Measurements from ENCODE around the gene ATP6V1F.
A peak's percentile ranks its signal among the peaks of the same experiment; 100 is the strongest.

ATP6V1F gene

GRCh38 chr7:128845475-128845874, 17.2 kb upstream of the ATP6V1F start:
- no peaks in the 10 kb centered on the region for H3K36me3 ChIP-seq (ENCODE audit: low read depth)
- TF ChIP-seq, protein P1, sequence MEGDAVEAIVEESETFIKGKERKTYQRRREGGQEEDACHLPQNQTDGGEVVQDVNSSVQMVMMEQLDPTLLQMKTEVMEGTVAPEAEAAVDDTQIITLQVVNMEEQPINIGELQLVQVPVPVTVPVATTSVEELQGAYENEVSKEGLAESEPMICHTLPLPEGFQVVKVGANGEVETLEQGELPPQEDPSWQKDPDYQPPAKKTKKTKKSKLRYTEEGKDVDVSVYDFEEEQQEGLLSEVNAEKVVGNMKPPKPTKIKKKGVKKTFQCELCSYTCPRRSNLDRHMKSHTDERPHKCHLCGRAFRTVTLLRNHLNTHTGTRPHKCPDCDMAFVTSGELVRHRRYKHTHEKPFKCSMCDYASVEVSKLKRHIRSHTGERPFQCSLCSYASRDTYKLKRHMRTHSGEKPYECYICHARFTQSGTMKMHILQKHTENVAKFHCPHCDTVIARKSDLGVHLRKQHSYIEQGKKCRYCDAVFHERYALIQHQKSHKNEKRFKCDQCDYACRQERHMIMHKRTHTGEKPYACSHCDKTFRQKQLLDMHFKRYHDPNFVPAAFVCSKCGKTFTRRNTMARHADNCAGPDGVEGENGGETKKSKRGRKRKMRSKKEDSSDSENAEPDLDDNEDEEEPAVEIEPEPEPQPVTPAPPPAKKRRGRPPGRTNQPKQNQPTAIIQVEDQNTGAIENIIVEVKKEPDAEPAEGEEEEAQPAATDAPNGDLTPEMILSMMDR (IDR thresholded peaks at IDR 0.05; ENCODE audit: poor library complexity, severe bottlenecking), result no peak
- no peaks in the 10 kb centered on the region for H3K4me1 ChIP-seq (ENCODE audit: insufficient read depth, poor library complexity, severe bottlenecking)
- no peak for ATAC-seq (ENCODE audit: low read depth)
- no peak for DNase-seq (ENCODE audit: low spot score)
- no peak overlapping the region for H3K27ac ChIP-seq (ENCODE audit: poor library complexity, severe bottlenecking)
- H3K9me3 ChIP-seq (ENCODE audit: severe bottlenecking), result no peaks in the 10 kb centered on the region
- H3K27me3 ChIP-seq (ENCODE audit: insufficient read depth, poor library complexity, severe bottlenecking), result no peaks in the 10 kb centered on the region
- no peak overlapping the region for H3K4me3 ChIP-seq (ENCODE audit: severe bottlenecking)

GRCh38 chr7:128845987-128846386, 16.7 kb upstream of the ATP6V1F start:
- Histone ChIP-seq H3K4me1 (ENCODE audit: insufficient read depth, poor library complexity, severe bottlenecking) (no peaks in the 10 kb centered on the region), H3K27ac (ENCODE audit: poor library complexity, severe bottlenecking) (no peak overlapping the region), H3K4me3 (ENCODE audit: severe bottlenecking) (no peak overlapping the region), H3K9me3 (ENCODE audit: severe bottlenecking) (no peaks in the 10 kb centered on the region), H3K36me3 (ENCODE audit: low read depth) (no peaks in the 10 kb centered on the region), H3K27me3 (ENCODE audit: insufficient read depth, poor library complexity, severe bottlenecking) (no peaks in the 10 kb centered on the region)
- ATAC-seq (ENCODE audit: low read depth) (no peak), DNase-seq (ENCODE audit: low spot score) (peak; percentile 54)
- TF ChIP-seq, protein P1 (IDR thresholded peaks at IDR 0.05; ENCODE audit: poor library complexity, severe bottlenecking), result no peak

DNA sequence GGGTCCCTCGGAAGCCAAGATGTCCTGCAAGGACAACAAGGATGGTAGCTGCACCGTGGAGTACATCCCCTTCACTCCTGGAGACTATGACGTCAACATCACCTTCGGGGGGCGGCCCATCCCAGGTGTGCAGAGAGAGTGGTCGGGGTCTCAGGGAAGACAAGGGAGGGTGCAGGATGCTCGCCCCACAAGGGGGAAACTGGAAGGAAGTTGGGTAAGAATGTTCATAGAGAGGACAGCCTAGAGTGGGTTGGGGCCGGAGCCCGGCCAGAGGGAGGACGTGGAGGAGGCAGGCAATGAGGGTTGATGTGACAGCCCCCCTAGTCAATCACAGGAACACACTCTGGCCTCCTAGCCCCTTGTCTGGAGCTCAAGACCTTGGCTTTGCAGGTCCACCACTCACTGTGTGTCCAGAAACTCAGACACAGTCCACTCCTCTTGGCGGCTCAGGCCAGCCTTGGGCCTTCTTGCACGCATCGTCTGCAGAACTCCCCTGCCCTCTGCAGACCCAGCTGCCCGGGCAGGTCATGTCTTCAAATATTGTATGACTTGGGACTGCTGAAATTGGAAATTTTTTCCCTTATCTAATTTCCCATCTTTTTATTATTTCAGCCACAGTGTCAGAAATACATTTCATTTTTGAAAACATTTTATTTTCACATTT, 15.7 kb upstream of the ATP6V1F start:
- ATAC-seq (ENCODE audit: low read depth) (no peak), DNase-seq (ENCODE audit: low spot score) (no peak)
- Histone ChIP-seq H3K27ac (ENCODE audit: poor library complexity, severe bottlenecking) (no peak overlapping the region), H3K9me3 (ENCODE audit: severe bottlenecking) (no peaks in the 10 kb centered on the region), H3K27me3 (ENCODE audit: insufficient read depth, poor library complexity, severe bottlenecking) (no peaks in the 10 kb centered on the region), H3K4me1 (ENCODE audit: insufficient read depth, poor library complexity, severe bottlenecking) (no peaks in the 10 kb centered on the region), H3K4me3 (ENCODE audit: severe bottlenecking) (no peak overlapping the region), H3K36me3 (ENCODE audit: low read depth) (no peaks in the 10 kb centered on the region)
- TF ChIP-seq, protein P1 (IDR thresholded peaks at IDR 0.05; ENCODE audit: poor library complexity, severe bottlenecking), result no peak

GRCh38 chr7:128847721-128848211, 14.9 kb upstream of the ATP6V1F start:
- DNase-seq (ENCODE audit: low spot score), result no peak
- Histone ChIP-seq H3K4me3 (ENCODE audit: severe bottlenecking) (no peak overlapping the region), H3K36me3 (ENCODE audit: low read depth) (no peaks in the 10 kb centered on the region), H3K27ac (ENCODE audit: poor library complexity, severe bottlenecking) (no peak overlapping the region), H3K4me1 (ENCODE audit: insufficient read depth, poor library complexity, severe bottlenecking) (no peaks in the 10 kb centered on the region), H3K27me3 (ENCODE audit: insufficient read depth, poor library complexity, severe bottlenecking) (no peaks in the 10 kb centered on the region), H3K9me3 (ENCODE audit: severe bottlenecking) (no peaks in the 10 kb centered on the region)
- TF ChIP-seq, protein P1 (IDR thresholded peaks at IDR 0.05; ENCODE audit: poor library complexity, severe bottlenecking), result no peak
- no peak for ATAC-seq (ENCODE audit: low read depth)
